ENCODE measurements around the gene ASNS. TPM values are rescaled to one million over a fixed set of nuclear protein-coding genes. Genes with fewer than 3 reads are reported as not detected.
"Not testable (repeated sequence)": the region's sequence is repeated elsewhere in the genome, so short reads cannot be mapped to it uniquely, and the experiment has no call there.

ASNS gene
- total and polyA plus RNA-seq, 2 of the 8 experiments (the other 6 are each of a cell fraction or from before 2014, with no cell fraction given), result 32.2 to 150 TPM

DNA sequence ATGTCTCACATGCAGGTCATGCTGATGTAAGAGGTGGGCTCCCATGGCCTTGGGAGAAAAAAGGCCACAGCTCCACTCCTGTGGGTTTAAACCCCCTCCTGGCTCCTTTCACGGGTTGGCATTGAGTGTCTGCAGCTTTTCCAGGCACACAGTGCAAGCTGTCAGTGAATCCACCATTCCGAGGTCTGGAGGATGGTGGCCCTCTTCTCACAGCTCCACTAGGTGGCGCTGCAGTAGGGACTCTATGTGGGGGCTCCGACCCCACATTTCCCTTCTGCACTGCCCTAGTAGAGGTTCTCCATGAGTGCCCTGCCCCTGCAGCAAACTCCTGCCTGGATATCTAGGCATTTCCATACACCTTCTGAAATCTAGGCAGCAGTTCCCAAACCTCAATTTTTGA is 19.5 kb upstream of the ASNS start:
- H2BK15ac ChIP-seq (ENCODE audit: low read length); H4K5ac ChIP-seq (ENCODE audit: insufficient read length, low read depth, low read length); H3K79me1 ChIP-seq (ENCODE audit: low read depth, low read length); H2BK20ac ChIP-seq (ENCODE audit: low read length); H4K8ac ChIP-seq (ENCODE audit: extremely low read depth, insufficient read depth, low read length); H3K4ac ChIP-seq (replicated peaks; ENCODE audit: insufficient read length, low read depth, low read length); H3K4me3 ChIP-seq (ENCODE audit: extremely low read depth in 1 of 4, insufficient read depth in 2 of 4, low read depth in 3 of 4, low read length in 4 of 4); H3K27ac ChIP-seq (ENCODE audit: low read depth, low read length); H3K4me2 ChIP-seq (ENCODE audit: insufficient read depth in 1 of 2, low read depth in 2 of 2, low read length in 2 of 2); H3K9ac ChIP-seq (replicated peaks in 1 of 4; ENCODE audit: extremely low read depth in 1 of 4, low read depth in 3 of 4, low read length in 3 of 4); H2BK120ac ChIP-seq (replicated peaks; ENCODE audit: low read depth, low read length); H2AFZ ChIP-seq (ENCODE audit: low read length); H3K56ac ChIP-seq (replicated peaks; ENCODE audit: insufficient read length, low read depth, low read length); H2BK5ac ChIP-seq (ENCODE audit: low read depth, low read length); FAIRE-seq; H4K20me1 ChIP-seq (replicated peaks in 1 of 2; ENCODE audit: control insufficient read depth in 1 of 2, insufficient read depth in 2 of 2, low read length in 2 of 2); H3K79me2 ChIP-seq (ENCODE audit: control insufficient read depth in 1 of 2, insufficient read depth in 2 of 2, low read length in 2 of 2); H2AK5ac ChIP-seq (ENCODE audit: low read depth, low read length); H4K91ac ChIP-seq (replicated peaks; ENCODE audit: insufficient read length, low read length); H2BK12ac ChIP-seq (ENCODE audit: low read depth, low read length); POLR2A ChIA-PET (ENCODE audit: partially characterized antibody); H3K23ac ChIP-seq (ENCODE audit: insufficient read length); H3K9me3 ChIP-seq (ENCODE audit: insufficient read depth in 2 of 2, low read depth in 1 of 2, low read length in 1 of 2); H3K36me3 ChIP-seq (ENCODE audit: control insufficient read depth in 2 of 4, insufficient read depth in 4 of 4, low read length in 3 of 4); H3K23me2 ChIP-seq (ENCODE audit: low read depth, low read length); H3K14ac ChIP-seq (ENCODE audit: insufficient read length); H3K27me3 ChIP-seq (replicated peaks in 1 of 4; ENCODE audit: control insufficient read depth in 3 of 4, extremely low read depth in 1 of 4, insufficient read depth in 3 of 4, low read length in 3 of 4); H3K4me1 ChIP-seq (replicated peaks in 1 of 4; ENCODE audit: control insufficient read depth in 3 of 4, insufficient read depth in 4 of 4, low read length in 3 of 4); H3K18ac ChIP-seq (ENCODE audit: extremely low read depth, low read length): not testable (repeated sequence)
- TF ChIP-seq, protein P1, sequence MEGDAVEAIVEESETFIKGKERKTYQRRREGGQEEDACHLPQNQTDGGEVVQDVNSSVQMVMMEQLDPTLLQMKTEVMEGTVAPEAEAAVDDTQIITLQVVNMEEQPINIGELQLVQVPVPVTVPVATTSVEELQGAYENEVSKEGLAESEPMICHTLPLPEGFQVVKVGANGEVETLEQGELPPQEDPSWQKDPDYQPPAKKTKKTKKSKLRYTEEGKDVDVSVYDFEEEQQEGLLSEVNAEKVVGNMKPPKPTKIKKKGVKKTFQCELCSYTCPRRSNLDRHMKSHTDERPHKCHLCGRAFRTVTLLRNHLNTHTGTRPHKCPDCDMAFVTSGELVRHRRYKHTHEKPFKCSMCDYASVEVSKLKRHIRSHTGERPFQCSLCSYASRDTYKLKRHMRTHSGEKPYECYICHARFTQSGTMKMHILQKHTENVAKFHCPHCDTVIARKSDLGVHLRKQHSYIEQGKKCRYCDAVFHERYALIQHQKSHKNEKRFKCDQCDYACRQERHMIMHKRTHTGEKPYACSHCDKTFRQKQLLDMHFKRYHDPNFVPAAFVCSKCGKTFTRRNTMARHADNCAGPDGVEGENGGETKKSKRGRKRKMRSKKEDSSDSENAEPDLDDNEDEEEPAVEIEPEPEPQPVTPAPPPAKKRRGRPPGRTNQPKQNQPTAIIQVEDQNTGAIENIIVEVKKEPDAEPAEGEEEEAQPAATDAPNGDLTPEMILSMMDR (IDR thresholded peaks at IDR 0.05; ENCODE audit: control extremely low read depth in 1 of 3, insufficient read depth in 1 of 3, low read depth in 1 of 3, low read length in 3 of 3), result peak in 1 of 3 experiments; percentile 8; a peak in 1 of 4 replicates
- 54% methylated on average over 4 of the region's 4 CpGs; no CpG with 5 or more reads in 1 of the 2 experiments for WGBS, 2 experiments (ENCODE audit: extremely low coverage in 1 of 2, insufficient coverage in 1 of 2, insufficient read length in 1 of 2, insufficient replicate concordance in 2 of 2, low coverage in 1 of 2, low lambda C conversion rate in 2 of 2, missing lambda C conversion rate in 1 of 2)
- CTCF ChIA-PET (ENCODE audit: partially characterized antibody), result interaction anchor here (0.8 kb wide), 1 partner anchor 36 kb away, joined by 3 read pairs; no protein-coding TSS in a partner anchor
- peak in 1 of 2 experiments; percentile 71 for DNase-seq (ENCODE audit: low read depth in 1 of 2, low spot score in 2 of 2)
